Aortic smooth muscle cell (primary cell): ENCODE data around the gene TUBA3E. TPM values are rescaled to one million over a fixed set of nuclear protein-coding genes. Genes with fewer than 3 reads are reported as not detected.

Experiments
- total RNA-seq: library from RNA; depleted of rRNA; stranded (reverse); fragments of >200 nt; gene quantifications from 2 replicates; pipeline ENCODE4 v1.2.3, GENCODE V29; 2014

The TUBA3E gene
- total RNA-seq, result not detected in 2 replicates

DNA sequence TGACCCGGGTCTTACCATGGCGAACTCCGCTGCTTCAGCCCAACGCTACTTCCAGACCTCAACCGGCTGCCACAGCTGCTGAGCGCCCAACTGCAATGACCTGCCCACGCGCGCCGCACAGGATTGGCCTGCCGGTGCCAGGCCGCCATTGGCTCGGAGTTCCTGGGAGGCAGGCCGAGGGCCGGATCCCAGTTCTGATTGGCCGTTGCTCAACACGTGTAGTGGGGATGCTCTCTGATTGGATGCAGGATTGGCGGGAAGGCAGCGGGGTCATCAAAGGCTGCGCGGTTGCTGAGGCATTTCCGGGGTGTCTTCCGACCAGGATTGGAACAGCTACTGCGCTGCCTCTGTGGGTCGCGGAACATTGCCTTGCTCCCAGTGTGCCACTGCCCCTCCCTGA, at the start of gene TUBA3E:
TSS of gene TUBA3E (minus strand) at position 97 of the 400 bp plus-strand sequence. CDS start at position 18, 79 bp downstream.

DNA sequence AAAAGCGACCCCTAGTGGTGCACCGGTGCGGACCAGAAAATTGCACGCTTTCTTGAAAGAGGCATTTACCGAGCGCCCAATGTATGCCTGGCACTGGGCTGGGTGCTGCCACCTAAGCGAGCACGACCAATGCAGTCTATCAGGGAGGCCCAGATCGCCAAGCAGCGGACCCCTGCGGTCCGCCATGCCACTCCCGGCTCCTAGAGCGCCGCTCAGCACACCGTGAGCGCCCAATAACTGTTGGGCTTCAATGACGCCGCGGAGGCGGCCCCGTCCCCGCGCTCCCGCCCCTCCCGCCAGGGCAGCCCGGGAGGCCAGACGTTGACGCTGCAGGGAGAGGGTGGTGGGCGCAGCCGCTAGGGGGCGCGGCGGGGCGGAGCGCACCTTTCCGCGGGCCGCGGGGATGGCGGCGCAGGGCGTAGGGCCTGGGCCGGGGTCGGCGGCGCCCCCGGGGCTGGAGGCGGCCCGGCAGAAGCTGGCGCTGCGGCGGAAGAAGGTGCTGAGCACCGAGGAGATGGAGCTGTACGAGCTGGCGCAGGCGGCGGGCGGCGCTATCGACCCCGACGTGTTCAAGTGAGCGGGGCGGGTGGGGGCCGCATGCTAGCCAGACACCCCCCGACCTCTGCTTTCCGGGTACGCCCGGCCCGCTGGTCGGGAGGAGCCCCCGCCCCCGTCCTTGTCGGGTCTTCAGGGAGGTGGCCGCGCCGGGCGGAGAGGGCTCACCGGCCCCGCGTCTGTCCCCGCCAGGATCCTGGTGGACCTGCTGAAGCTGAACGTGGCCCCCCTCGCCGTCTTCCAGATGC, 16.2 kb downstream of the TUBA3E start, which contains the start of gene MZT2B:
TSS of gene MZT2B (plus strand) at position 383 of the 803 bp plus-strand sequence. CDS start at position 404, 21 bp downstream.

DNA sequence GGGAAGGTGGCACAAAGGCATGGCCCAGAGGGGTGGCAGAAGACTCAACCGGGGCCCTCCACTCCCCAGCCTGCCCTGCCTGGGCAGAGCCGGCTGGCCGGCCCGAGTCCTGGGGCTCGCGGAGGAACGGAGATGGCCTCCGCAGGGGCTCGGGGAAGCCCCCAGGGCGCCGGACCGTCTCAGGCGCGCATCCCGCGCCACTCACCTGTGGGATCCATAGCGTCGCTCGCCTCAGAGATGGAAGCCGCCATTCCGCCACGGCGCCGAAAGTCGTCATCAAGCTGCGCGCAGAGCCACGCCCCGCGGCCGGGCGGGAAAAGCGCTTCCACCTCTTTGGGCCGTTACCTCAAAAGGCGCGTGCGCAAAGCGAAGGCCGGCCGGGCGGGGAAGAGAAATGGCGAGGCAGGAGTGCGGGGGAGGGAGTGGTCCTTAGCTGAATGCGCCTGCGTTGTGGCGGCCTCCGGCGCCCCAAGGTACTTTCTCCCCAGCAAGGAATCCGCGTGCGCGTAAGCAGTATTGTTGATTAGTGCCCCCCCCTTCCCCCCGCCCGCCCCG, 16.8 kb downstream of the TUBA3E start, which contains the start of gene SMPD4:
TSS of gene SMPD4 (minus strand) at position 278 of the 555 bp plus-strand sequence. CDS start 5,010 bp downstream, outside the sequence.

DNA sequence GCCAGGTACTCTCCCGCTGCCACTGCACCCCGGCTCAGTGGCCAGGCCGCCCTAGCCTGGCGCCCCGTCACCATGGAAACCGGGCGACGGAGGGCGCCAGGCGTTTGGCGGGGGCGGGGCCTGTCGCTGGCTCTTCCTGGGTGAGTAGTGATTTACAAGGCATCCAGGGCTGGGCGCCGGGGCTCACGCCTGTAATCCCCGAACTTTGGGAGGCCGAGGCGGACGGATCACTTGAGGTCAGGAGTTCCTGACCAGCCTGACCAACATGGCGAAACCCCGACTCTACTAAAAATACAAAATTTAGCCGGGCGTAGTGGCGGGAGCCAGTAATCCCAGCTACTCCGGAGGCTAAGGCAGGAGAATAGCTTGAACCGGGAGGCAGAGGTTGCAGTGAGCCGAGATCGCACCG, 53.2 kb downstream of the TUBA3E start, which contains the start of gene CCDC74B:
TSS of gene CCDC74B (minus strand) at position 107 of the 409 bp plus-strand sequence. CDS start 116 bp downstream, outside the sequence.

Other genes with a start within 250 kb of the TUBA3E start
- gene RAB6C, start 218.8 kb downstream of the TUBA3E start, total RNA-seq, result under 0.01 TPM in 1 of 2 replicates, not detected in the other
- gene POTEF, start 69.2 kb downstream of the TUBA3E start, total RNA-seq, result not detected in 2 replicates
- 6.8 and 7.1 TPM in 2 replicates for gene CCDC74B, start 53.3 kb downstream of the TUBA3E start, total RNA-seq
- gene SMPD4, start 16.8 kb downstream of the TUBA3E start, total RNA-seq, result 9.8 and 13.1 TPM in 2 replicates
- 187 and 204 TPM in 2 replicates for gene MZT2B, start 16.2 kb downstream of the TUBA3E start, total RNA-seq
- 58.9 and 89.7 TPM in 2 replicates for gene IMP4, start 144.5 kb upstream of the TUBA3E start, total RNA-seq
- gene PTPN18, start 157.6 kb upstream of the TUBA3E start, total RNA-seq, result 14.7 and 14.9 TPM in 2 replicates